Astrocyte of the spinal cord (primary cell): ENCODE data around the gene CCR3.
A peak's percentile ranks its signal among the peaks of the same experiment; 100 is the strongest.

Source experiments
- DNase-seq: peaks from one replicate; pipeline ENCODE4 v3.0.0; 2011; ENCODE audit warnings: low read depth, low spot score
- H3K4me3 ChIP-seq: 2 replicates; pipeline ENCODE4 v1.5.1; 2011; ENCODE audit warnings: low read depth, mild to moderate bottlenecking, low read length, moderate library complexity
- in situ Hi-C: cut with HindIII; loops from 2 replicates; pipeline ENCODE4 v1.10.0; 2017; ENCODE audit warnings: low sequenced_read_pairs
- TF ChIP-seq, protein P1 (sequence below): IDR thresholded peaks from 2 replicates; pipeline ENCODE4 v1.5.1; 2012; ENCODE audit warnings: low read depth, mild to moderate bottlenecking, low read length, inconsistent platforms

CCR3 gene

DNA sequence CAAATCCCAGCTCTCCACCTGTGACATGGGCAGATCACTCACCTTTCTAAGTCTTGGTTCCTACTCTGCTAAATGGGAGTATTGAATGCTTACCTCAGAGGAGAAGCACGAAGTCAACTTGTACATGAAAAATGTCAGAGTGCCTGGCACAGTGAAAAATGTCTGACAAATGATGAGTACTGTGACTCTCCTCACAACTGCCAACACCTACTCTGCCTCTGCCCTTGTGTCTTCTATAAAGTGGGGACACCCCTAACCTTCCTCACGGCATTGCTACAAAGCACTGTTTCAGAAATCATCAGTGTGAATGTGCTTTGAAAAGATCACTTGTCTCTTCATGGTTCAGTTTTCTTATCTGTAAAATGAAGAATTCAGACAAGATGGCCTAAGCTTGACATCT is 33.2 kb upstream of the CCR3 start:
- in situ Hi-C loops, result no loop called here
- no peak overlapping the region for H3K4me3 ChIP-seq
- no peak for DNase-seq
- TF ChIP-seq, protein P1, sequence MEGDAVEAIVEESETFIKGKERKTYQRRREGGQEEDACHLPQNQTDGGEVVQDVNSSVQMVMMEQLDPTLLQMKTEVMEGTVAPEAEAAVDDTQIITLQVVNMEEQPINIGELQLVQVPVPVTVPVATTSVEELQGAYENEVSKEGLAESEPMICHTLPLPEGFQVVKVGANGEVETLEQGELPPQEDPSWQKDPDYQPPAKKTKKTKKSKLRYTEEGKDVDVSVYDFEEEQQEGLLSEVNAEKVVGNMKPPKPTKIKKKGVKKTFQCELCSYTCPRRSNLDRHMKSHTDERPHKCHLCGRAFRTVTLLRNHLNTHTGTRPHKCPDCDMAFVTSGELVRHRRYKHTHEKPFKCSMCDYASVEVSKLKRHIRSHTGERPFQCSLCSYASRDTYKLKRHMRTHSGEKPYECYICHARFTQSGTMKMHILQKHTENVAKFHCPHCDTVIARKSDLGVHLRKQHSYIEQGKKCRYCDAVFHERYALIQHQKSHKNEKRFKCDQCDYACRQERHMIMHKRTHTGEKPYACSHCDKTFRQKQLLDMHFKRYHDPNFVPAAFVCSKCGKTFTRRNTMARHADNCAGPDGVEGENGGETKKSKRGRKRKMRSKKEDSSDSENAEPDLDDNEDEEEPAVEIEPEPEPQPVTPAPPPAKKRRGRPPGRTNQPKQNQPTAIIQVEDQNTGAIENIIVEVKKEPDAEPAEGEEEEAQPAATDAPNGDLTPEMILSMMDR, result no peak

DNA sequence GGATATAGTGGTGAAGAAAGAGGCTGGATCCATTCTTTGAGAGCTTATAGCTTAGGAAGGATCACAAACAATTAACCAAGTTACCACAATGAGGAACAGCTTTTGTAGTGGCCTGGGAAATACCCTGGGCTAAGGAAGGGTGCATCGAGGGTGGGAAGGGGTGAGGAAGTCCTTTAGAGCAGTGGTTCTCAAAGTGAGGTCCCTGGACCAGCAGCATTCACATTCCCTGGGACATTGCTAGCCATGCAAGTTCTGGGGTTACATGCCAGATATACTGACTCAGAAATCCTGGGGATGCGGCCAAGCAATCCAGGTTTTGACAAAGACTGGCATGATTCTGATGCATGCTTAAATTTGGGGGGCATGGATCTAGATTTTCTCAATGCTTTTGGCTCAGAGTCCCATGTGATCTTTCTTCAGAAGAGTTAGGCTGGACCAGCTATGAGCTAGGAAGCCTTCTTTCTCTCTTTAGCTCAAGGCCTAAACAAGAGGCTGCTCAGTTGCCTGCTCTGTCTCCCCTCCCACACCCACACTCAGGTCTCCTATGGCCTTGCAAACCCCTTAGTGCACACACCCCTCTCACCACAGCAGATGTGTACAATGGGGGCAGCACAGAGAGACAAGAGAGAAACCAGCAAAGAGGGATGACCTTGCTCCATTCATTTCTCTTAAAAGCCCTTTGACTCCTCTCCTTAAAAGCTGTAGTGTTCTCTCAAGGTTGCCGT is 32.4 kb upstream of the CCR3 start:
- TF ChIP-seq, protein P1, result no peak
- no peak overlapping the region for H3K4me3 ChIP-seq
- no peak for DNase-seq
- in situ Hi-C loops, result no loop called here

DNA sequence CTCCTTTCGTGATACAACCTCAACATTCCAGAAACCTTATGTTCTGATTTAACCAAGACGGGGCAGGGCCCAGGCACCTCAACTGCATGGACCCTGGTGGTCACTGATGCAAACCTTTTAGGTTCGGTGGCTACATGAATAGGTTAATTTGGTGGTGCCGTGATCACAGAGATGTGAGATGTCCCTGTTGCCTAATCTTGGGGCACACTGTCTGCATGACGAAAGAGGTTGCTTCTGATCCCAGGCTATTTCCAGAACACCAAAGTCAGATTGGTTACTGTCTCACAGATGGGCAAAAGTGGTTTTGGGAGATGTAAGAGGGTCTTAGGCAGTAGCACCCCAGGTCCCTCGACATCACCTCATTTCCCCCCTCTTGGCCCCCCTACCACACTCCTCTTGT is 30.2 kb upstream of the CCR3 start:
- DNase-seq, result no peak
- in situ Hi-C loops, result no loop called here
- TF ChIP-seq, protein P1, result no peak
- no peak overlapping the region for H3K4me3 ChIP-seq

DNA sequence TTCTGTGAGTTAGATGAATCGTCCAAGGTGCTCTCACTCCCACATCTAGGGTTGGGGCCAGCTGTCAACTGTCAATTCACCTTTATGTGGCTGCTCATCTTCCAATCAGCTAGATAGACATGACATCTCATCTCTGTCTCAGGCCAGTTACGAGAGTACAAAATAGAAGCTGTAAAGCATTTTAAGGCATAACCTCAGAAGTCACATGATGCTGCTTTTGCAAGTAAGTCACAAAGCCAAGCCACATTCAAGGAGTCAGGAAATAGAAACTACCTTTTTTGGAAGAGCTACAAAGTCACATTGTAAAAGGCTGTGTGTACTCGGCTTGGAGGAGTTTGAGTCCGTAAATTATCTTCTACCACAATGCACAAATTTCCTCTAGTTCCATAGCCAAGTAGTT is 29.1 kb upstream of the CCR3 start:
- DNase-seq, result no peak
- no peak overlapping the region for H3K4me3 ChIP-seq
- TF ChIP-seq, protein P1, result no peak
- in situ Hi-C loops, result no loop called here

- DNase-seq, result no peak
- TF ChIP-seq, protein P1, result peak; percentile 29
Measured at GRCh38 chr3:46214751-46215352, 27.4 kb upstream of the CCR3 start.

DNA sequence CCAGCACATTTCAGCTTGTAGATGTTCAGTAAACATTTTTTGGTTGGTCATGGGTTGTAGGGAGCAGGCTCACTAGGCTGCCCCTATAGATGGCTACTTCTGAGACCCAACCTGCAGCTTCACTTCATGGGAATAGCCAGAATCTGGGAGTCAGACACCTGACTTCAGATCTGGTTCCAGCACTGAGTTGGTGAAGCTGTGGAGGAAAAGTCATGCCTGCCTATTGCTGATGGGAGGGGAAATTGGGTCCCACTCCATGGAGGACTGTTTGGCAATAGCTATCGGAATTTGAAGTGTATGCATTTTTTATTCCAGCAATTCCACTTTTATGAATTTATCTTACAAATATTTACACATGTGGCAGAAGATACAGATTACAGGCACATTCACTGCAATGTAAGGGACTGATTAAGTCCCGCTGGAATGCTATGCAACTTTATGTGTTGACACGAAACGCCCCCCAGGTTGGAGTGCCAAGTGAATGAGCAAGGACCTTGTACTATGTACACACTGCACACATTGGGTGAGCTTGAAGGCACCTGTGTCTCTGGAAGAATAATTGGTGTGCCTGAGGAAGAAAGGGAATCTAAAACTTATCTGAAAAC is 26.3 kb upstream of the CCR3 start:
- no peak for DNase-seq
- in situ Hi-C loops, result no loop called here
- TF ChIP-seq, protein P1, result no peak
- no peak overlapping the region for H3K4me3 ChIP-seq

More at GRCh38 chr3:46214751-46215352, 27.4 kb upstream of the CCR3 start:
- in situ Hi-C loops, result no loop called here
- H3K4me3 ChIP-seq, result no peak overlapping the region
